AG04450 (cell line): ENCODE data around the gene CD3D. TPM values are rescaled to one million over a fixed set of nuclear protein-coding genes. Genes with fewer than 3 reads are reported as not detected.

Source experiments
- CTCF ChIA-PET: fragments of 300-600, 350-600 bp; formaldehyde crosslinking; extraction: SDS; loops from one replicate; lab custom pipeline; 2022; ENCODE audit warnings: antibody characterized with exemption, inconsistent platforms; lab: Charles Lee
- POLR2A ChIA-PET: fragments of 350-600 bp; formaldehyde crosslinking; extraction: SDS; loops from one replicate; lab custom pipeline; 2021; ENCODE audit warnings: antibody characterized with exemption, inconsistent platforms; lab: Yijun Ruan, JAX
- DNase-seq: peaks from one replicate; pipeline ENCODE4 v3.0.0-alpha.2; 2011; ENCODE audit warnings: low read depth, low spot score
- H3K27ac ChIP-seq: one replicate; pipeline ENCODE4 v1.5.1; 2012; ENCODE audit warnings: low read depth, low read length, control low read depth
- H3K27me3 ChIP-seq: one replicate; pipeline ENCODE4 v1.6.0; 2012; ENCODE audit warnings: low read length; ENCODE audit not compliant: control insufficient read depth, insufficient read depth
- H3K4me3 ChIP-seq: 2 replicates; pipeline ENCODE4 v1.5.1; 2011; ENCODE audit warnings: mild to moderate bottlenecking, low read depth, low read length, control low read depth
- H3K9me3 ChIP-seq: 2 replicates; pipeline ENCODE4 v1.5.1; 2012; ENCODE audit warnings: low read length; ENCODE audit not compliant: control insufficient read depth, insufficient read depth
- CTCF ChIP-seq: IDR thresholded peaks from 2 replicates; pipeline ENCODE4 v1.5.1; 2011; ENCODE audit warnings: low read depth, low read length, control low read depth, inconsistent platforms
- polyA plus RNA-seq: library from polyadenylated mRNA; depleted of rRNA; stranded (reverse); fragments of >200 nt; gene quantifications from 2 replicates; pipeline ENCODE4 v1.2.3, GENCODE V29; 2011

The CD3D gene
- polyA plus RNA-seq, 1 experiment: not detected

GRCh38 chr11:118328745-118329144 is 13.8 kb downstream of the CD3D start:
- no peak for DNase-seq
- TF ChIP-seq CTCF: no peak
- H3K9me3 ChIP-seq: no peaks in the 10 kb centered on the region
- no peak overlapping the region for H3K4me3 ChIP-seq
- ChIA-PET POLR2A (no interaction called here), CTCF (no interaction called here)
- H3K27ac ChIP-seq: no peak overlapping the region
- H3K27me3 ChIP-seq: no peaks in the 10 kb centered on the region

GRCh38 chr11:118325283-118325682 is 17.2 kb downstream of the CD3D start:
- ChIA-PET POLR2A (no interaction called here), CTCF (no interaction called here)
- no peak for TF ChIP-seq CTCF

GRCh38 chr11:118322721-118323120 is 19.8 kb downstream of the CD3D start:
- no peaks in the 10 kb centered on the region for H3K27me3 ChIP-seq
- no peaks in the 10 kb centered on the region for H3K9me3 ChIP-seq
- POLR2A ChIA-PET: no interaction called here
- CTCF ChIA-PET: no interaction called here
- TF ChIP-seq CTCF: no peak
- H3K4me3 ChIP-seq: no peak overlapping the region
- no peak overlapping the region for H3K27ac ChIP-seq
- DNase-seq: no peak

More at GRCh38 chr11:118325283-118325682, 17.2 kb downstream of the CD3D start:
- no peak for DNase-seq
- Histone ChIP-seq H3K9me3 (no peaks in the 10 kb centered on the region), H3K27ac (no peak overlapping the region), H3K27me3 (no peaks in the 10 kb centered on the region), H3K4me3 (no peak overlapping the region)

GRCh38 chr11:118321386-118322082 is 21.0 kb downstream of the CD3D start:
- ChIA-PET CTCF (interaction anchor here (1.0 kb wide), 1 partner anchor 26 kb away, joined by 3 read pairs; no protein-coding TSS in a partner anchor), POLR2A (no interaction called here)
- Histone ChIP-seq H3K27me3 (no peaks in the 10 kb centered on the region), H3K9me3 (no peaks in the 10 kb centered on the region), H3K4me3 (no peak overlapping the region), H3K27ac (no peak overlapping the region)
- TF ChIP-seq CTCF: no peak
- DNase-seq: no peak

GRCh38 chr11:118320515-118320914 is 22.0 kb downstream of the CD3D start:
- POLR2A ChIA-PET: no interaction called here
- no peak for TF ChIP-seq CTCF

More at GRCh38 chr11:118320515-118320914, 22.0 kb downstream of the CD3D start:
- no peak overlapping the region for H3K4me3 ChIP-seq
- H3K27ac ChIP-seq: no peak overlapping the region
- CTCF ChIA-PET: no interaction called here
- H3K27me3 ChIP-seq: no peaks in the 10 kb centered on the region
- no peak for DNase-seq
- H3K9me3 ChIP-seq: no peaks in the 10 kb centered on the region
